GM19452 (cell line): ENCODE results near the gene SPON1.
"Not testable (repeated sequence)": the region's sequence is repeated elsewhere in the genome, so short reads cannot be mapped to it uniquely, and the experiment has no call there.

Experiments used
- ATAC-seq: cut with Tn5 transposase; IDR thresholded peaks from one replicate; pipeline ENCODE4 v1.9.1; 2021; ENCODE audit not compliant: unreplicated experiment

SPON1 gene

GRCh38 chr11:14114269-14114668 lies 151.7 kb downstream of the SPON1 start:
- no peak for ATAC-seq

- no peak for ATAC-seq
Measured at GRCh38 chr11:14114786-14115185, 152.3 kb downstream of the SPON1 start.

- ATAC-seq: no peak
Measured at GRCh38 chr11:14117632-14118031, 155.1 kb downstream of the SPON1 start.

- no peak for ATAC-seq
Measured at GRCh38 chr11:14118072-14118471, 155.5 kb downstream of the SPON1 start.

GRCh38 chr11:14119357-14119756 lies 156.8 kb downstream of the SPON1 start:
- no peak for ATAC-seq

- no peak for ATAC-seq
Measured at GRCh38 chr11:14124350-14124749, 161.8 kb downstream of the SPON1 start.

- no peak for ATAC-seq
Measured at GRCh38 chr11:14124886-14125285, 162.4 kb downstream of the SPON1 start.

- ATAC-seq: no peak
Measured at GRCh38 chr11:14125529-14125928, 163.0 kb downstream of the SPON1 start.

- no peak for ATAC-seq
Measured at GRCh38 chr11:14127679-14128078, 165.2 kb downstream of the SPON1 start.

- no peak for ATAC-seq
Measured at GRCh38 chr11:14132312-14132711, 169.8 kb downstream of the SPON1 start.

- no peak for ATAC-seq
Measured at GRCh38 chr11:14133381-14133780, 170.9 kb downstream of the SPON1 start.

GRCh38 chr11:14136561-14136960 lies 174.0 kb downstream of the SPON1 start:
- ATAC-seq: no peak

- no peak for ATAC-seq
Measured at GRCh38 chr11:14137284-14137683, 174.8 kb downstream of the SPON1 start.

GRCh38 chr11:14140991-14141390 lies 178.5 kb downstream of the SPON1 start:
- ATAC-seq: no peak

- ATAC-seq: no peak
Measured at GRCh38 chr11:14141676-14142075, 179.2 kb downstream of the SPON1 start.

GRCh38 chr11:14144934-14145333 lies 182.4 kb downstream of the SPON1 start:
- ATAC-seq: no peak

- no peak for ATAC-seq
Measured at GRCh38 chr11:14148653-14149273, 186.2 kb downstream of the SPON1 start.

GRCh38 chr11:14149683-14150082 lies 187.2 kb downstream of the SPON1 start:
- no peak for ATAC-seq

- no peak for ATAC-seq
Measured at GRCh38 chr11:14150878-14151277, 188.4 kb downstream of the SPON1 start.

GRCh38 chr11:14154103-14154502 lies 191.6 kb downstream of the SPON1 start:
- ATAC-seq: not testable (repeated sequence)

- no peak for ATAC-seq
Measured at GRCh38 chr11:14158393-14158792, 195.9 kb downstream of the SPON1 start.

- no peak for ATAC-seq
Measured at GRCh38 chr11:14163576-14163975, 201.1 kb downstream of the SPON1 start.

GRCh38 chr11:14173679-14174078 lies 211.2 kb downstream of the SPON1 start:
- not testable (repeated sequence) for ATAC-seq
